Gastroesophageal sphincter (tissue), 4 donors: ENCODE data around the gene GPALPP1. TPM values are rescaled to one million over a fixed set of nuclear protein-coding genes. Genes with fewer than 3 reads are reported as not detected.

Source experiments
- ATAC-seq: fragments of 150-250 bp; one replicate; pipeline ENCODE4 v1.9.1; 2016; ENCODE audit warnings: mild to moderate bottlenecking, moderate library complexity
- H3K27ac ChIP-seq, 4 donors: fragments of 200-600 bp; sonication (generic) in 3 of 4; 1 replicate in 3 of 4; 2 replicates in 1 of 4; pipeline ENCODE4 v1.5.1; 2016 to 2019
- H3K27me3 ChIP-seq: fragments of 200-600 bp; sonication (generic); one replicate; pipeline ENCODE4 v1.5.1; 2019
- H3K36me3 ChIP-seq, 2 donors: fragments of 200-600 bp; sonication (generic); one replicate each; pipeline ENCODE4 v1.5.1; 2019; ENCODE audit warnings: control low read depth in 1 of 2
- H3K4me1 ChIP-seq, 3 donors: fragments of 200-600 bp; sonication (generic); 1 replicate in 2 of 3; 2 replicates in 1 of 3; pipeline ENCODE4 v1.5.1; 2016 to 2019; ENCODE audit warnings: control low read depth in 2 of 3
- H3K4me3 ChIP-seq, 2 donors: fragments of 200-600 bp; sonication (generic); one replicate each; pipeline ENCODE4 v1.5.1; 2019; ENCODE audit warnings: mild to moderate bottlenecking in 1 of 2, moderate library complexity in 1 of 2
- H3K9me3 ChIP-seq, 3 donors: fragments of 200-600 bp; sonication (generic); one replicate each; pipeline ENCODE4 v1.5.1; 2017 to 2019; ENCODE audit warnings: control low read depth in 2 of 3
- EP300 ChIP-seq: sonication (generic); formaldehyde crosslinking; IDR thresholded peaks from one replicate; pipeline ENCODE4 v1.6.1; 2017; ENCODE audit warnings: antibody characterized with exemption, mild to moderate bottlenecking
- POLR2A ChIP-seq, 2 donors: fragments of 450-650 bp; IDR thresholded peaks; one replicate each; pipeline ENCODE4 v1.6.1; 2017; ENCODE audit warnings: antibody characterized with exemption in 2 of 2, mild to moderate bottlenecking in 2 of 2, moderate library complexity in 1 of 2
- POLR2AphosphoS5 ChIP-seq: sonication (generic); formaldehyde crosslinking; IDR thresholded peaks from one replicate; pipeline ENCODE4 v1.6.1; 2017; ENCODE audit warnings: antibody characterized with exemption
- WGBS, 2 donors: methylation state at CpG; one replicate each; pipeline ENCODE4 v1.1.5; 2018; ENCODE audit warnings: low coverage in 1 of 2; 5-methylcytosine and 5-hydroxymethylcytosine counted together
- total RNA-seq, 4 donors: library from RNA; depleted of rRNA; stranded (reverse); fragments of >200 nt; gene quantifications; one replicate each; pipeline ENCODE4 v1.1.0, GENCODE V29; 2016
- TF ChIP-seq, protein P1 (sequence below), 4 experiments: fragments of 200-600 bp in 2 of 4; fragments of 450-650 bp in 2 of 4; sonication (generic) in 1 of 4; IDR thresholded peaks; one replicate each; pipeline ENCODE4 v1.5.1; 2017 to 2019; ENCODE audit warnings: antibody characterized with exemption in 4 of 4, mild to moderate bottlenecking in 2 of 4, moderate library complexity in 2 of 4

GPALPP1 gene
- total RNA-seq, 4 donors from 2014 or later, result 25.8 to 32.7 (median 26.4) TPM

- H3K27ac ChIP-seq, result peak overlapping the region; percentile 71 to 78 (median 72)
- H3K27me3 ChIP-seq, result no peaks in the 10 kb centered on the region
- WGBS, 2 donors, result 30% methylated on average over 4 of the region's 4 CpGs
- H3K4me3 ChIP-seq, result no peak overlapping the region
- TF ChIP-seq EP300 (no peak), POLR2AphosphoS5 (no peak)
- TF ChIP-seq, protein P1, sequence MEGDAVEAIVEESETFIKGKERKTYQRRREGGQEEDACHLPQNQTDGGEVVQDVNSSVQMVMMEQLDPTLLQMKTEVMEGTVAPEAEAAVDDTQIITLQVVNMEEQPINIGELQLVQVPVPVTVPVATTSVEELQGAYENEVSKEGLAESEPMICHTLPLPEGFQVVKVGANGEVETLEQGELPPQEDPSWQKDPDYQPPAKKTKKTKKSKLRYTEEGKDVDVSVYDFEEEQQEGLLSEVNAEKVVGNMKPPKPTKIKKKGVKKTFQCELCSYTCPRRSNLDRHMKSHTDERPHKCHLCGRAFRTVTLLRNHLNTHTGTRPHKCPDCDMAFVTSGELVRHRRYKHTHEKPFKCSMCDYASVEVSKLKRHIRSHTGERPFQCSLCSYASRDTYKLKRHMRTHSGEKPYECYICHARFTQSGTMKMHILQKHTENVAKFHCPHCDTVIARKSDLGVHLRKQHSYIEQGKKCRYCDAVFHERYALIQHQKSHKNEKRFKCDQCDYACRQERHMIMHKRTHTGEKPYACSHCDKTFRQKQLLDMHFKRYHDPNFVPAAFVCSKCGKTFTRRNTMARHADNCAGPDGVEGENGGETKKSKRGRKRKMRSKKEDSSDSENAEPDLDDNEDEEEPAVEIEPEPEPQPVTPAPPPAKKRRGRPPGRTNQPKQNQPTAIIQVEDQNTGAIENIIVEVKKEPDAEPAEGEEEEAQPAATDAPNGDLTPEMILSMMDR (IDR thresholded peaks at IDR 0.05), result peak; percentile 78 to 93 (median 88)
- peak; percentile 50 for ATAC-seq
- H3K4me1 ChIP-seq, result peaks cover 0 to 35% (median 12%) of the 10 kb centered on the region in 3 donors
- no peaks in the 10 kb centered on the region for H3K9me3 ChIP-seq
- H3K36me3 ChIP-seq, result peaks cover 0 to 16% of the 10 kb centered on the region in 2 donors
Measured at GRCh38 chr13:44969551-44970484, 19.5 kb upstream of the GPALPP1 start.

GRCh38 chr13:44971656-44972595 is 17.4 kb upstream of the GPALPP1 start:
- Histone ChIP-seq H3K27me3 (no peaks in the 10 kb centered on the region), H3K27ac (peak overlapping the region in 1 of 4 donors; percentile 14), H3K36me3 (peaks cover 0 to 24% of the 10 kb centered on the region in 2 donors), H3K9me3 (no peaks in the 10 kb centered on the region), H3K4me3 (no peak overlapping the region), H3K4me1 (peaks cover 0 to 33% (median 12%) of the 10 kb centered on the region in 3 donors)
- ATAC-seq, result no peak
- 64 to 76% methylated on average over 5 to 6 of the region's 7 CpGs for WGBS, 2 donors
- TF ChIP-seq POLR2A (IDR thresholded peaks at IDR 0.05) (no peak), POLR2AphosphoS5 (no peak), EP300 (no peak)
- TF ChIP-seq, protein P1 (IDR thresholded peaks at IDR 0.05), result no peak

GRCh38 chr13:44972956-44973581 is 16.3 kb upstream of the GPALPP1 start:
- Histone ChIP-seq H3K9me3 (no peaks in the 10 kb centered on the region), H3K4me1 (peaks cover 0 to 22% (median 8%) of the 10 kb centered on the region in 3 donors), H3K27me3 (no peaks in the 10 kb centered on the region), H3K36me3 (peaks cover 0 to 35% of the 10 kb centered on the region in 2 donors), H3K27ac (no peak overlapping the region), H3K4me3 (no peak overlapping the region)
- WGBS, 2 donors, result 2 to 3% methylated on average over 3 of the region's 3 CpGs
- TF ChIP-seq, protein P1 (IDR thresholded peaks at IDR 0.05), result peak; percentile 51 to 64 (median 58)
- no peak for TF ChIP-seq POLR2AphosphoS5
- no peak for ATAC-seq

GRCh38 chr13:44974056-44974793 is 15.1 kb upstream of the GPALPP1 start:
- Histone ChIP-seq H3K36me3 (peaks cover 0 to 47% of the 10 kb centered on the region in 2 donors), H3K4me3 (no peak overlapping the region), H3K9me3 (no peaks in the 10 kb centered on the region), H3K27ac (no peak overlapping the region), H3K4me1 (peaks cover 0 to 10% (median under 1%) of the 10 kb centered on the region in 3 donors), H3K27me3 (no peaks in the 10 kb centered on the region)
- 71 to 87% methylated on average over 3 to 9 of the region's 9 CpGs for WGBS, 2 donors
- no peak for ATAC-seq
- TF ChIP-seq POLR2A (IDR thresholded peaks at IDR 0.05) (no peak), EP300 (no peak), POLR2AphosphoS5 (no peak)
- TF ChIP-seq, protein P1 (IDR thresholded peaks at IDR 0.05), result no peak
